Measurements from ENCODE around the gene PTGIR. TPM values are rescaled to one million over a fixed set of nuclear protein-coding genes. Genes with fewer than 3 reads are reported as not detected.
A peak's percentile ranks its signal among the peaks of the same experiment; 100 is the strongest.

PTGIR gene
- polyA plus RNA-seq, 4 donors = 0.45 to 3.4 (median 1.6) TPM; not detected in 1

DNA sequence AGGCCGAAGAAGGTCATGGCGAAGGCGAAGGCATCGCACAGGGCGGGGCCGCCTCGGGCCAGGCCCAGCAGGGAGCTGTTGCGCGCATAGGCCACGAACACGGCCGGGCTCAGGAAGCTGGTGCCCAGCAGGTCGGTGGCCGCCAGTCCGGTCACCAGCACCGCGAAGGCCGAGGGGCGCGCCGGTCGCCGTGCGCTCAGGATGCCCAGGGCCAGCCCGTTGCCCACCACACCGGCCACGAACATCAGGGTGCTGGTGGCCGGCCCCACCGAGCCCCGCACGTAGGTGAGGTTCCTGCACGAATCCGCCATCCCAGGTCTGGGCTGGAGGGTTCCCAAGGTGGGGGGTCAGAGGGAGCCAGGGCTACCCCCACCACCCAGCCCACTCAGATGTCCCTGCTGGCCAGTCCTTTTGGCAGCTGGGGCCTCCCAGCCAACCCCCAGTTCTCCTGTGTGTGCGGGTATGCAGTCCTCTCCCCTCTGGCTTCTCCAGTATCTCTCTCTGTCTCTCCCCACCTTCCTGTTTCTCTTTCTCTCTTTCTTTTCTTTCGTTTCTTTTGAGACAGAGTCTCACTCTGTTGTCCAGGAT lies 880 bp downstream of the PTGIR start:
- 86 to 90% (median 88%) methylated on average over 17 to 35 of the region's 35 CpGs for whole genome bisulfite sequencing, 3 donors
- no peaks in the 10 kb centered on the region for H3K9me3 ChIP-seq (ENCODE audit: control insufficient read depth in 2 of 2, insufficient read depth in 1 of 2, low read depth in 1 of 2, low read length in 1 of 2)
- H3K27me3 ChIP-seq (ENCODE audit: control insufficient read depth in 3 of 3, insufficient read depth in 3 of 3, low read length in 3 of 3) = peaks cover 0 to 36% (median 0%) of the 10 kb centered on the region in 3 donors
- H3K4me1 ChIP-seq (ENCODE audit: control insufficient read depth in 3 of 3, insufficient read depth in 2 of 3, low read depth in 1 of 3, low read length in 2 of 3) = peaks cover 0 to 13% (median 2%) of the 10 kb centered on the region in 3 donors
- H3K4me3 ChIP-seq (ENCODE audit: low read depth in 1 of 3, low read length in 3 of 3) = no peak overlapping the region
- peak overlapping the region in 2 of 3 donors; percentile 7 to 42 for H3K27ac ChIP-seq (ENCODE audit: low read depth in 1 of 3, low read length in 2 of 3)
- no peaks in the 10 kb centered on the region for H3K36me3 ChIP-seq (ENCODE audit: control insufficient read depth in 3 of 3, insufficient read depth in 2 of 3, low read depth in 1 of 3, low read length in 3 of 3)
- no peak for FAIRE-seq
- no peak for DNase-seq

- DNase-seq (no peak), FAIRE-seq (no peak)
- Histone ChIP-seq H3K4me3 (ENCODE audit: low read depth in 1 of 3, low read length in 3 of 3) (no peak overlapping the region), H3K27me3 (ENCODE audit: control insufficient read depth in 3 of 3, insufficient read depth in 3 of 3, low read length in 3 of 3) (peaks cover 0 to 36% (median 0%) of the 10 kb centered on the region in 3 donors), H3K9me3 (ENCODE audit: control insufficient read depth in 2 of 2, insufficient read depth in 1 of 2, low read depth in 1 of 2, low read length in 1 of 2) (no peaks in the 10 kb centered on the region), H3K27ac (ENCODE audit: low read depth in 1 of 3, low read length in 2 of 3) (peak overlapping the region in 1 of 3 donors; percentile 52), H3K4me1 (ENCODE audit: control insufficient read depth in 3 of 3, insufficient read depth in 2 of 3, low read depth in 1 of 3, low read length in 2 of 3) (peaks cover 0 to 13% (median 2%) of the 10 kb centered on the region in 3 donors), H3K36me3 (ENCODE audit: control insufficient read depth in 3 of 3, insufficient read depth in 2 of 3, low read depth in 1 of 3, low read length in 3 of 3) (no peaks in the 10 kb centered on the region)
- WGBS, 3 donors = 29 to 32% (median 30%) methylated on average over 7 of the region's 7 CpGs
These were observed 2.8 kb downstream of the PTGIR start for GRCh38 chr19:46622118-46622446.

DNA sequence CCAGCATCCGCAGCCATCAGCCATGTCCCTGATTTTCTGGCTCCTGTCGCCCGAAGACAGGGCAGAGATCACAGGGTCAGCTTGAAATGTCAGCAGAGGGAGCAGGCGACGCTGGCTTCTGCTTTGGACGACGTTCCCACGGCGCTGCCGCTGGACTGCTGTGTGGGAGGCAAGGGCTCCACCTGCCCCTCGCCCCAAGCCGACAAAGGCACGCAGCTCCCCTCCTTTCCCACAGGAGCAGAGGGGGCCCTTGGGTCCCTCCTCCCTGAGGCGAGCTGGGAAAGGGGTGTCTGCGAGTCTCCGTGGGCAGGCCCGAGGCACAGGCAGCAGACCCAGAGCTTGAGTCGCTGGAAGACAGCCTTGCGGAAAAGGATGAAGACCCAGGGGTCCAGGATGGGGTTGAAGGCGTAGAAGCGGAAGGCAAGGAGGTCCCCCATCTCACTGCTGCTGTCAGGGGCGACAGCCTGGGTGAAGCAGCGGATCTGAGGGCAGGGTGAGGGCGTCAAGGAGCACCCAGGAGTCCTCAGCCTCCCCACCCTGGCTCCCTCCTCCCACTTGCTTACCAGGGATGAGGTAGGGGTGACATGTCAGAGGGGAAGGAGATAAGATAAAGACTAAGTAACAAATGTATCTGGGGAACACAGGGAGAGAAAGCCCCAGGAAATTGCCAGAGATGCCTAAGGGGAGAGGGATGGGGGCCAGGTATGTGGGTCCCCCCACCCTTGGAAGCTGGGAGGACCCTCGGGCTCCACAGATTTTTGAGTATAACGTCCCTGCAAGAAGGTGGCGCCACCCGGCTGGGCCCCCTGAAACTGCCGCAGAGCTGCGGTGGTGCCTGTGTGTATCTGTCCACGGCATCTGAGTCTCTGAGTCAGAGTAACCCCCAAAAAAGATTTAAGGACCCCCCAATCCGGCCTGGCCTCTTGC lies 3.4 kb downstream of the PTGIR start:
- 43 to 53% (median 53%) methylated on average over 32 of the region's 32 CpGs for WGBS, 3 donors
- FAIRE-seq (no peak), DNase-seq (no peak)
- no peaks in the 10 kb centered on the region for H3K9me3 ChIP-seq (ENCODE audit: control insufficient read depth in 2 of 2, insufficient read depth in 1 of 2, low read depth in 1 of 2, low read length in 1 of 2)
- peaks cover 0 to 36% (median 0%) of the 10 kb centered on the region in 3 donors for H3K27me3 ChIP-seq (ENCODE audit: control insufficient read depth in 3 of 3, insufficient read depth in 3 of 3, low read length in 3 of 3)
- H3K36me3 ChIP-seq (ENCODE audit: control insufficient read depth in 3 of 3, insufficient read depth in 2 of 3, low read depth in 1 of 3, low read length in 3 of 3) = no peaks in the 10 kb centered on the region
- peaks cover 0 to 17% (median 5%) of the 10 kb centered on the region in 3 donors for H3K4me1 ChIP-seq (ENCODE audit: control insufficient read depth in 3 of 3, insufficient read depth in 2 of 3, low read depth in 1 of 3, low read length in 2 of 3)
- peak overlapping the region in 1 of 3 donors; percentile 8 for H3K4me3 ChIP-seq (ENCODE audit: low read depth in 1 of 3, low read length in 3 of 3)
- peak overlapping the region in 2 of 3 donors; percentile 52 to 74 for H3K27ac ChIP-seq (ENCODE audit: low read depth in 1 of 3, low read length in 2 of 3)

GRCh38 chr19:46620716-46621115 lies 4.2 kb downstream of the PTGIR start:
- DNase-seq (no peak), FAIRE-seq (no peak)

GRCh38 chr19:46620267-46620666 lies 4.6 kb downstream of the PTGIR start:
- WGBS, 3 donors = 62 to 78% (median 68%) methylated on average over 3 of the region's 3 CpGs
- H3K36me3 ChIP-seq (ENCODE audit: control insufficient read depth in 3 of 3, insufficient read depth in 2 of 3, low read depth in 1 of 3, low read length in 3 of 3) = no peaks in the 10 kb centered on the region
- FAIRE-seq = no peak
- no peaks in the 10 kb centered on the region for H3K9me3 ChIP-seq (ENCODE audit: control insufficient read depth in 2 of 2, insufficient read depth in 1 of 2, low read depth in 1 of 2, low read length in 1 of 2)
- H3K27me3 ChIP-seq (ENCODE audit: control insufficient read depth in 3 of 3, insufficient read depth in 3 of 3, low read length in 3 of 3) = peaks cover 0 to 32% (median 0%) of the 10 kb centered on the region in 3 donors
- H3K4me1 ChIP-seq (ENCODE audit: control insufficient read depth in 3 of 3, insufficient read depth in 2 of 3, low read depth in 1 of 3, low read length in 2 of 3) = peaks cover 0 to 12% (median 5%) of the 10 kb centered on the region in 3 donors
- H3K4me3 ChIP-seq (ENCODE audit: low read depth in 1 of 3, low read length in 3 of 3) = no peak overlapping the region
- DNase-seq = no peak
- peak overlapping the region in 2 of 3 donors; percentile 52 to 74 for H3K27ac ChIP-seq (ENCODE audit: low read depth in 1 of 3, low read length in 2 of 3)

More at GRCh38 chr19:46620716-46621115, 4.2 kb downstream of the PTGIR start:
- H3K27me3 ChIP-seq (ENCODE audit: control insufficient read depth in 3 of 3, insufficient read depth in 3 of 3, low read length in 3 of 3) = peaks cover 0 to 36% (median 0%) of the 10 kb centered on the region in 3 donors
- H3K27ac ChIP-seq (ENCODE audit: low read depth in 1 of 3, low read length in 2 of 3) = peak overlapping the region in 2 of 3 donors; percentile 52 to 74
- peak overlapping the region in 1 of 3 donors; percentile 8 for H3K4me3 ChIP-seq (ENCODE audit: low read depth in 1 of 3, low read length in 3 of 3)
- peaks cover 0 to 17% (median 5%) of the 10 kb centered on the region in 3 donors for H3K4me1 ChIP-seq (ENCODE audit: control insufficient read depth in 3 of 3, insufficient read depth in 2 of 3, low read depth in 1 of 3, low read length in 2 of 3)
- H3K36me3 ChIP-seq (ENCODE audit: control insufficient read depth in 3 of 3, insufficient read depth in 2 of 3, low read depth in 1 of 3, low read length in 3 of 3) = no peaks in the 10 kb centered on the region
- 49 to 57% (median 55%) methylated on average over 5 to 6 of the region's 6 CpGs for WGBS, 3 donors
- H3K9me3 ChIP-seq (ENCODE audit: control insufficient read depth in 2 of 2, insufficient read depth in 1 of 2, low read depth in 1 of 2, low read length in 1 of 2) = no peaks in the 10 kb centered on the region

DNA sequence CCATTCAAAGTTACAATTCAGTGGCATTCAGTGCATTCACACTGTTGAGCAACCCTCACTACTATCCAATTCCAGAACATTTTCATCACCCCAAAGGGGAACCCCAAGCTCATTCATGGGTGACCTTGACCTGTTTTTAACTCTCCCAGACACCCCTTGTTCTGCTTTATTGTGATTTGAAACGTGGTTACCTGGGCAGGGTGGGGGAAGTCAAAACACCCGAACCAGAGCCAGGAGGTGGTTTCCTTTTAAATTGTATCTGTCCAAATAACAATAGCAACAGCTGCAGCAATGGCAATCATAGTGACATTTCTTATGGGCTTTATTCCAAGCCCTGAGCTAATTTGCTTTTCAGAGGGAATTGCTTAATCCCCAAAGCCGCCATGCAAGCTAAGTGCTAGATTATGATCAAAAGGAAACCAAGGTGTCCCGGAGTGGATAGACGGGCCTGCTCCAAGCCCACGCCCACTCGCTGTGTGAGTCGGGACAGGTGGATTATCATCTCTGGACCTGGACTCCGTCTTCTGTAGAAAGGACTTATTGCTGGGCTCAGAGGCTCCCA lies 6.1 kb downstream of the PTGIR start:
- no peak overlapping the region for H3K4me3 ChIP-seq (ENCODE audit: low read depth in 1 of 3, low read length in 3 of 3)
- H3K36me3 ChIP-seq (ENCODE audit: control insufficient read depth in 3 of 3, insufficient read depth in 2 of 3, low read depth in 1 of 3, low read length in 3 of 3) = no peaks in the 10 kb centered on the region
- FAIRE-seq (no peak), DNase-seq (no peak)
- H3K4me1 ChIP-seq (ENCODE audit: control insufficient read depth in 3 of 3, insufficient read depth in 2 of 3, low read depth in 1 of 3, low read length in 2 of 3) = peaks cover 0 to 9% (median 5%) of the 10 kb centered on the region in 3 donors
- H3K27me3 ChIP-seq (ENCODE audit: control insufficient read depth in 3 of 3, insufficient read depth in 3 of 3, low read length in 3 of 3) = peaks cover 0 to 29% (median 0%) of the 10 kb centered on the region in 3 donors
- 12 to 36% (median 30%) methylated on average over 9 of the region's 9 CpGs for WGBS, 3 donors
- H3K27ac ChIP-seq (ENCODE audit: low read depth in 1 of 3, low read length in 2 of 3) = peak overlapping the region in 1 of 3 donors; percentile 32
- no peaks in the 10 kb centered on the region for H3K9me3 ChIP-seq (ENCODE audit: control insufficient read depth in 2 of 2, insufficient read depth in 1 of 2, low read depth in 1 of 2, low read length in 1 of 2)

- H3K36me3 ChIP-seq (ENCODE audit: control insufficient read depth in 3 of 3, insufficient read depth in 2 of 3, low read depth in 1 of 3, low read length in 3 of 3) = no peaks in the 10 kb centered on the region
- no peak for FAIRE-seq
- H3K27ac ChIP-seq (ENCODE audit: low read depth in 1 of 3, low read length in 2 of 3) = peak overlapping the region in 1 of 3 donors; percentile 2
- peaks cover 0 to 9% (median 5%) of the 10 kb centered on the region in 3 donors for H3K4me1 ChIP-seq (ENCODE audit: control insufficient read depth in 3 of 3, insufficient read depth in 2 of 3, low read depth in 1 of 3, low read length in 2 of 3)
- H3K4me3 ChIP-seq (ENCODE audit: low read depth in 1 of 3, low read length in 3 of 3) = no peak overlapping the region
- no peak for DNase-seq
- 69 to 82% (median 70%) methylated on average over 6 of the region's 6 CpGs for WGBS, 3 donors
- H3K27me3 ChIP-seq (ENCODE audit: control insufficient read depth in 3 of 3, insufficient read depth in 3 of 3, low read length in 3 of 3) = peaks cover 0 to 27% (median 0%) of the 10 kb centered on the region in 3 donors
- H3K9me3 ChIP-seq (ENCODE audit: control insufficient read depth in 2 of 2, insufficient read depth in 1 of 2, low read depth in 1 of 2, low read length in 1 of 2) = no peaks in the 10 kb centered on the region
These were observed 7.3 kb downstream of the PTGIR start for GRCh38 chr19:46617601-46618000.

- WGBS, 3 donors = 26 to 30% (median 27%) methylated on average over 17 of the region's 17 CpGs
- Histone ChIP-seq H3K36me3 (ENCODE audit: control insufficient read depth in 3 of 3, insufficient read depth in 2 of 3, low read depth in 1 of 3, low read length in 3 of 3) (no peaks in the 10 kb centered on the region), H3K27me3 (ENCODE audit: control insufficient read depth in 3 of 3, insufficient read depth in 3 of 3, low read length in 3 of 3) (peaks cover 0 to 21% (median 0%) of the 10 kb centered on the region in 3 donors), H3K27ac (ENCODE audit: low read depth in 1 of 3, low read length in 2 of 3) (peak overlapping the region in 2 of 3 donors; percentile 25 to 48), H3K4me3 (ENCODE audit: low read depth in 1 of 3, low read length in 3 of 3) (no peak overlapping the region), H3K4me1 (ENCODE audit: control insufficient read depth in 3 of 3, insufficient read depth in 2 of 3, low read depth in 1 of 3, low read length in 2 of 3) (peaks cover 0 to 9% (median 5%) of the 10 kb centered on the region in 3 donors), H3K9me3 (ENCODE audit: control insufficient read depth in 2 of 2, insufficient read depth in 1 of 2, low read depth in 1 of 2, low read length in 1 of 2) (no peaks in the 10 kb centered on the region)
- FAIRE-seq (no peak), DNase-seq (peak; percentile 65 to 72)
These were observed 8.1 kb downstream of the PTGIR start for GRCh38 chr19:46616631-46617322.
